Measurements from ENCODE around the gene BRD1. TPM values are rescaled to one million over a fixed set of nuclear protein-coding genes. Genes with fewer than 3 reads are reported as not detected.
A peak's percentile ranks its signal among the peaks of the same experiment; 100 is the strongest.
"Not testable (repeated sequence)": the region's sequence is repeated elsewhere in the genome, so short reads cannot be mapped to it uniquely, and the experiment has no call there.

The BRD1 gene
- total RNA-seq, 1 donor from 2014 or later = 32.4 TPM

GRCh38 chr22:49823289-49824045, 4.2 kb downstream of the BRD1 start:
- FAIRE-seq = no peak
- Histone ChIP-seq H3K9me3 (ENCODE audit: insufficient read depth, low read depth, low read length) (no peaks in the 10 kb centered on the region), H3K27ac (ENCODE audit: low read depth, low read length) (no peak overlapping the region), H3K79me2 (ENCODE audit: insufficient read depth, low read length) (peaks cover 87% of the 10 kb centered on the region), H2AFZ (ENCODE audit: low read depth, low read length) (no peak overlapping the region), H3K27me3 (ENCODE audit: insufficient read depth, low read length) (no peaks in the 10 kb centered on the region), H3K36me3 (ENCODE audit: insufficient read depth, low read length) (peaks cover 16% of the 10 kb centered on the region), H3K9ac (ENCODE audit: low read length) (no peak overlapping the region), H4K20me1 (ENCODE audit: insufficient read depth, low read length) (peaks cover 83% of the 10 kb centered on the region), H3K4me1 (ENCODE audit: insufficient read depth, low read length) (peaks cover 15% of the 10 kb centered on the region), H3K4me3 (ENCODE audit: insufficient read depth, low read depth, low read length) (no peak overlapping the region), H3K4me2 (ENCODE audit: low read length) (no peak overlapping the region)
- Mint-ChIP-seq H3K9me3 (ENCODE audit: unreplicated experiment) (no peaks in the 10 kb centered on the region), H3K27ac (ENCODE audit: unreplicated experiment) (no peak overlapping the region), H3K27me3 (ENCODE audit: low read depth, unreplicated experiment) (no peaks in the 10 kb centered on the region), H3K36me3 (ENCODE audit: low read depth, unreplicated experiment) (peaks cover 25% of the 10 kb centered on the region), H3K4me1 (ENCODE audit: low read depth, unreplicated experiment) (peaks cover 30% of the 10 kb centered on the region), H3K4me3 (ENCODE audit: unreplicated experiment) (peak overlapping the region; percentile 94)
- TF ChIP-seq EZH2 (IDR thresholded peaks at IDR 0.05; ENCODE audit: insufficient read depth, low read length) = no peak
- TF ChIP-seq CTCF (IDR thresholded peaks at IDR 0.05; ENCODE audit: insufficient read depth, low read depth, low read length) = no peak
- DNase-seq (ENCODE audit: low read depth) = no peak

GRCh38 chr22:49821741-49822140, 5.9 kb downstream of the BRD1 start:
- not testable (repeated sequence) for H2AFZ ChIP-seq (ENCODE audit: low read depth, low read length); H3K9ac ChIP-seq (ENCODE audit: low read length); H3K9me3 ChIP-seq (ENCODE audit: insufficient read depth, low read depth, low read length); H3K9me3 Mint-ChIP-seq (ENCODE audit: unreplicated experiment); H3K27me3 Mint-ChIP-seq (ENCODE audit: low read depth, unreplicated experiment); H3K4me3 Mint-ChIP-seq (ENCODE audit: unreplicated experiment); FAIRE-seq; H3K27ac Mint-ChIP-seq (ENCODE audit: unreplicated experiment); H3K4me3 ChIP-seq (ENCODE audit: insufficient read depth, low read depth, low read length); H3K27me3 ChIP-seq (ENCODE audit: insufficient read depth, low read length); H3K27ac ChIP-seq (ENCODE audit: low read depth, low read length); H3K4me2 ChIP-seq (ENCODE audit: low read length); DNase-seq (ENCODE audit: low read depth)
- Histone ChIP-seq H3K36me3 (ENCODE audit: insufficient read depth, low read length) (peaks cover 31% of the 10 kb centered on the region), H3K79me2 (ENCODE audit: insufficient read depth, low read length) (peaks cover 100% of the 10 kb centered on the region), H4K20me1 (ENCODE audit: insufficient read depth, low read length) (peaks cover 99% of the 10 kb centered on the region), H3K4me1 (ENCODE audit: insufficient read depth, low read length) (peaks cover 15% of the 10 kb centered on the region)
- H3K4me1 Mint-ChIP-seq (ENCODE audit: low read depth, unreplicated experiment) = peaks cover 30% of the 10 kb centered on the region
- H3K36me3 Mint-ChIP-seq (ENCODE audit: low read depth, unreplicated experiment) = peaks cover 34% of the 10 kb centered on the region

GRCh38 chr22:49820984-49821383, 6.7 kb downstream of the BRD1 start:
- H2AFZ ChIP-seq (ENCODE audit: low read depth, low read length) = no peak overlapping the region
- no peak overlapping the region for H3K27ac Mint-ChIP-seq (ENCODE audit: unreplicated experiment)
- H3K36me3 Mint-ChIP-seq (ENCODE audit: low read depth, unreplicated experiment) = peaks cover 34% of the 10 kb centered on the region
- no peak for DNase-seq (ENCODE audit: low read depth)
- H3K4me2 ChIP-seq (ENCODE audit: low read length) = no peak overlapping the region
- H3K4me1 ChIP-seq (ENCODE audit: insufficient read depth, low read length) = peaks cover 14% of the 10 kb centered on the region
- peaks cover 29% of the 10 kb centered on the region for H3K4me1 Mint-ChIP-seq (ENCODE audit: low read depth, unreplicated experiment)
- no peak overlapping the region for H3K4me3 ChIP-seq (ENCODE audit: insufficient read depth, low read depth, low read length)
- peaks cover 100% of the 10 kb centered on the region for H3K79me2 ChIP-seq (ENCODE audit: insufficient read depth, low read length)
- no peaks in the 10 kb centered on the region for H3K27me3 Mint-ChIP-seq (ENCODE audit: low read depth, unreplicated experiment)
- H4K20me1 ChIP-seq (ENCODE audit: insufficient read depth, low read length) = peaks cover 99% of the 10 kb centered on the region
- no peak for TF ChIP-seq EZH2 (IDR thresholded peaks at IDR 0.05; ENCODE audit: insufficient read depth, low read length)
- no peak for TF ChIP-seq CTCF (IDR thresholded peaks at IDR 0.05; ENCODE audit: insufficient read depth, low read depth, low read length)
- no peaks in the 10 kb centered on the region for H3K9me3 Mint-ChIP-seq (ENCODE audit: unreplicated experiment)
- H3K27me3 ChIP-seq (ENCODE audit: insufficient read depth, low read length) = no peaks in the 10 kb centered on the region
- H3K4me3 Mint-ChIP-seq (ENCODE audit: unreplicated experiment) = peak overlapping the region; percentile 60
- H3K27ac ChIP-seq (ENCODE audit: low read depth, low read length) = no peak overlapping the region
- FAIRE-seq = no peak
- no peak overlapping the region for H3K9ac ChIP-seq (ENCODE audit: low read length)
- H3K9me3 ChIP-seq (ENCODE audit: insufficient read depth, low read depth, low read length) = no peaks in the 10 kb centered on the region
- H3K36me3 ChIP-seq (ENCODE audit: insufficient read depth, low read length) = peaks cover 31% of the 10 kb centered on the region

All from astrocyte (in vitro differentiated cells and primary cell).